Esophagus muscularis mucosa (tissue), 4 donors: ENCODE results near the gene SFXN3. TPM values are rescaled to one million over a fixed set of nuclear protein-coding genes. Genes with fewer than 3 reads are reported as not detected.

Source experiments
- DNase-seq: peaks from one replicate; pipeline ENCODE4 v3.0.0-alpha.2; 2017; ENCODE audit errors: extremely low spot score
- H3K27ac ChIP-seq, 4 donors: fragments of 200-600 bp; sonication (generic); replicated peaks in 1 of 4; 1 replicate in 3 of 4; 2 replicates in 1 of 4; pipeline ENCODE4 v1.5.1; 2016 to 2019; ENCODE audit warnings: mild to moderate bottlenecking in 1 of 4
- H3K27me3 ChIP-seq, 4 donors: fragments of 200-600 bp; sonication (generic); one replicate each; pipeline versions ENCODE4 v1.5.1 to v1.6.0; 2016 to 2019
- H3K36me3 ChIP-seq, 4 donors: fragments of 200-600 bp; sonication (generic); one replicate each; pipeline ENCODE4 v1.5.1; 2016 to 2019
- H3K4me1 ChIP-seq, 4 donors: fragments of 200-600 bp; sonication (generic); one replicate each; pipeline ENCODE4 v1.5.1; 2016 to 2019
- H3K4me3 ChIP-seq, 4 donors: fragments of 200-600 bp; sonication (generic); 1 replicate in 2 of 4; 2 replicates in 2 of 4; pipeline ENCODE4 v1.5.1; 2016 to 2019; ENCODE audit warnings: mild to moderate bottlenecking in 4 of 4, moderate library complexity in 1 of 4
- H3K9me3 ChIP-seq, 4 donors: fragments of 200-600 bp; sonication (generic); 1 replicate in 3 of 4; 2 replicates in 1 of 4; pipeline ENCODE4 v1.5.1; 2016 to 2019
- EP300 ChIP-seq: sonication (generic); formaldehyde crosslinking; IDR thresholded peaks from one replicate; pipeline ENCODE4 v1.6.1; 2017; ENCODE audit warnings: antibody characterized with exemption
- POLR2A ChIP-seq: fragments of 450-650 bp; IDR thresholded peaks from one replicate; pipeline ENCODE4 v1.6.1; 2017; ENCODE audit warnings: antibody characterized with exemption, moderate library complexity, mild to moderate bottlenecking, low read depth
- POLR2AphosphoS5 ChIP-seq, 2 donors: sonication (generic); formaldehyde crosslinking; IDR thresholded peaks; one replicate each; pipeline ENCODE4 v1.6.1; 2017; ENCODE audit warnings: antibody characterized with exemption in 2 of 2
- WGBS: methylation state at CpG from one replicate; pipeline ENCODE4 v1.1.5; 2018; 5-methylcytosine and 5-hydroxymethylcytosine counted together
- intact Hi-C: fragments of 100-400 bp; cut with DNase I; formaldehyde crosslinking; loops from one replicate; pipeline ENCODE4 v1.15.1; 2023
- total RNA-seq, 4 donors: library from RNA; depleted of rRNA; stranded (reverse); fragments of >200 nt; gene quantifications; one replicate each; pipeline versions ENCODE4 v1.1.0 to v1.2.1, GENCODE V29; 2016
- TF ChIP-seq, protein P1 (sequence below), 3 experiments: fragments of 200-600 bp in 2 of 3; fragments of 450-650 bp in 1 of 3; sonication (generic) in 2 of 3; IDR thresholded peaks; one replicate each; pipeline ENCODE4 v1.5.1; 2017 to 2019; ENCODE audit warnings: antibody characterized with exemption in 3 of 3, mild to moderate bottlenecking in 2 of 3, moderate library complexity in 1 of 3

SFXN3 gene
- total RNA-seq, 4 donors from 2014 or later, result 40.9 to 95.5 (median 76.1) TPM

DNA sequence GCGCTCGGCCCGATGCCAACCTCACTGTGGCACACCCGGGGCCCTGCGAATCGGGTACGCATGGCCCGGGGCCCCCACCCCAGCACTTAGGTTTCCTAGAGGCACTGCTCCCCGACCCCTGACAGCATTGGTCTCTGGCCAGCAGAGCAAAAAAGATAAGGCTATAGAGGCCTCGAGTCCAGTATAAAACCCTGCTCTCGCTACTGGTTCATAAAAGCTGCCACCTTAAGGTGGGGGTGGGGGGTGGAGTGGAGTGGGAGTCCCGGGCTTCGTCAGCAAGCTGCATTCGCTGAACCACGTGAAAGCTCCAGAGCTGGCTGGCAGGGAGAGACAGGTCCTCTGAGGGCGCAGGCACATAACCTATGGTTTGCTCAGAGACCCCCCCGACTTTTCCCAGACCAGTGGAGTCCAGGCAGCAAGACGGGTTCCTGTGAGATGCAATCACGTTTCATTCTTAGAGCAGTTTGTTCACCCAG is 32.1 kb downstream of the SFXN3 start:
- 31% methylated on average over 9 of the region's 19 CpGs for WGBS
- Histone ChIP-seq H3K27me3 (peaks cover 0 to 58% (median 35%) of the 10 kb centered on the region in 4 donors), H3K4me3 (peak overlapping the region; percentile 69 to 82 (median 80))

DNA sequence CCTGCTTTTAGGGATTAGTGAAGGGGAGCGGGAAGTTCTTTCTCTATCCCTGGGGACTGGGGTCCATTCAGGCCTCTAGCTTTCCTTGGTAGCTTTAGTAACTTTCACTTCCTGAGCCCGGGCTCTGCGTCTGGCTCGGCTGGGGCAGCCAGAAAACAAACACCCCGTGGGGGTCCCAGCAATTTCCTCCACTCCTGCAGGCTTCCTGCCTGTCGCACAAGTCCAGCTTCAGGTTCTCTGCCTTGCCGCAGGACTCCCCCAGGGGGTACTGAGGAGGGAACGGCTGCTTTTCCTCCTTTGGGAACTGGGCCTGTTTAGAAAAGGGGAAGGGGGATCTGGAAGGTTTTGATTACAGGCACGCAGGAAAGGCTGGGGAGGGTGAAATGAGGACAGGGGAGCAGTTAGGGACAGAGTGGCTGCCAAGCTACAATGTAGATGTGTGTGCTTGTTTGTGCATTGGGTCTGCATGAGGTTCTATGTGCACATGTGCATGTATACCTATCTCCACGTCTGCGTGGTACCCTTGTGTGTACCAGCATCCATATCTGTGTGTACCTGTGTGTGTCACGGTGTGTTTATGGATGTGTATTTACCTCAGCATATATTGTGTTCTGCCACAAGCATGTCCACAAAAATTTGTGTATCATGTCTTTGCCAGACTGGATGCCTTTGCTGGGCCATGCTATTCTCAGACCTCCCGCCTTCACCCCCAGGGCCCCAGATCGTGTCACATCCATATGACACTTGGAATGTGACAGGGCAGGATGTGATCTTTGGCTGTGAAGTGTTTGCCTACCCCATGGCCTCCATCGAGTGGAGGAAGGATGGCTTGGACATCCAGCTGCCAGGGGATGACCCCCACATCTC is 32.7 kb downstream of the SFXN3 start:
- peak overlapping the region in 1 of 4 donors; percentile 82 for H3K4me3 ChIP-seq
- no peaks in the 10 kb centered on the region for H3K9me3 ChIP-seq
- no peaks in the 10 kb centered on the region for H3K36me3 ChIP-seq
- H3K4me1 ChIP-seq, result peaks cover 50 to 73% (median 66%) of the 10 kb centered on the region in 4 donors
- 53% methylated on average over 14 of the region's 15 CpGs for WGBS
- H3K27me3 ChIP-seq, result peaks cover 0 to 58% (median 35%) of the 10 kb centered on the region in 4 donors
- no peak overlapping the region for H3K27ac ChIP-seq
- intact Hi-C loops, result no loop called here
- TF ChIP-seq POLR2AphosphoS5 (IDR thresholded peaks at IDR 0.05) (no peak), POLR2A (no peak), EP300 (no peak)
- TF ChIP-seq, protein P1, sequence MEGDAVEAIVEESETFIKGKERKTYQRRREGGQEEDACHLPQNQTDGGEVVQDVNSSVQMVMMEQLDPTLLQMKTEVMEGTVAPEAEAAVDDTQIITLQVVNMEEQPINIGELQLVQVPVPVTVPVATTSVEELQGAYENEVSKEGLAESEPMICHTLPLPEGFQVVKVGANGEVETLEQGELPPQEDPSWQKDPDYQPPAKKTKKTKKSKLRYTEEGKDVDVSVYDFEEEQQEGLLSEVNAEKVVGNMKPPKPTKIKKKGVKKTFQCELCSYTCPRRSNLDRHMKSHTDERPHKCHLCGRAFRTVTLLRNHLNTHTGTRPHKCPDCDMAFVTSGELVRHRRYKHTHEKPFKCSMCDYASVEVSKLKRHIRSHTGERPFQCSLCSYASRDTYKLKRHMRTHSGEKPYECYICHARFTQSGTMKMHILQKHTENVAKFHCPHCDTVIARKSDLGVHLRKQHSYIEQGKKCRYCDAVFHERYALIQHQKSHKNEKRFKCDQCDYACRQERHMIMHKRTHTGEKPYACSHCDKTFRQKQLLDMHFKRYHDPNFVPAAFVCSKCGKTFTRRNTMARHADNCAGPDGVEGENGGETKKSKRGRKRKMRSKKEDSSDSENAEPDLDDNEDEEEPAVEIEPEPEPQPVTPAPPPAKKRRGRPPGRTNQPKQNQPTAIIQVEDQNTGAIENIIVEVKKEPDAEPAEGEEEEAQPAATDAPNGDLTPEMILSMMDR (IDR thresholded peaks at IDR 0.05), result no peak
- no peak for DNase-seq

More for the DNA sequence above, 32.1 kb downstream of the SFXN3 start:
- intact Hi-C loops, result no loop called here
- no peak for DNase-seq
- Histone ChIP-seq H3K9me3 (no peaks in the 10 kb centered on the region), H3K4me1 (peaks cover 50 to 73% (median 66%) of the 10 kb centered on the region in 4 donors), H3K27ac (no peak overlapping the region), H3K36me3 (no peaks in the 10 kb centered on the region)
- TF ChIP-seq POLR2A (no peak), POLR2AphosphoS5 (IDR thresholded peaks at IDR 0.05) (no peak), EP300 (no peak)
- TF ChIP-seq, protein P1 (IDR thresholded peaks at IDR 0.05), result no peak

DNA sequence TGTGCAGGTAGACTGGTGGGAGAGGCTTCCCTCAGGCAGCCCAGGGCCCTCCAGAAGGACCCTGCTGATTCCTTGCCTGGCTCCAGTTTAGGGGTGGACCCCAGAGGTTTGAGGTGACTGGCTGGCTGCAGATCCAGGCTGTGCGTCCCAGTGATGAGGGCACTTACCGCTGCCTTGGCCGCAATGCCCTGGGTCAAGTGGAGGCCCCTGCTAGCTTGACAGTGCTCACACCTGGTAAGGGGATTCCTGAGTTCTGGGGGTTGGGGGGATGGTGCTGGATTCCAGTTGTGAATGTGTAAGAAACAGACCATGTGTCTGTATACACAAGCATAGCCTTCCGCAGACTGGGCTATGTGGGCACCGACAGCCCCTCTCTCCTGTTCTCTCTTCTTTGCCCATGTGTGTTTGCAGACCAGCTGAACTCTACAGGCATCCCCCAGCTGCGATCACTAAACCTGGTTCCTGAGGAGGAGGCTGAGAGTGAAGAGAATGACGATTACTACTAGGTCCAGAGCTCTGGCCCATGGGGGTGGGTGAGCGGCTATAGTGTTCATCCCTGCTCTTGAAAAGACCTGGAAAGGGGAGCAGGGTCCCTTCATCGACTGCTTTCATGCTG is 33.5 kb downstream of the SFXN3 start:
- Histone ChIP-seq H3K36me3 (no peaks in the 10 kb centered on the region), H3K4me1 (peaks cover 50 to 73% (median 66%) of the 10 kb centered on the region in 4 donors), H3K27me3 (peaks cover 0 to 58% (median 35%) of the 10 kb centered on the region in 4 donors), H3K4me3 (no peak overlapping the region), H3K27ac (no peak overlapping the region), H3K9me3 (no peaks in the 10 kb centered on the region)
- TF ChIP-seq, protein P1 (IDR thresholded peaks at IDR 0.05), result no peak
- TF ChIP-seq EP300 (no peak), POLR2AphosphoS5 (IDR thresholded peaks at IDR 0.05) (no peak), POLR2A (no peak)
- intact Hi-C loops, result no loop called here
- WGBS, result 76% methylated on average over 8 of the region's 9 CpGs
- no peak for DNase-seq

DNA sequence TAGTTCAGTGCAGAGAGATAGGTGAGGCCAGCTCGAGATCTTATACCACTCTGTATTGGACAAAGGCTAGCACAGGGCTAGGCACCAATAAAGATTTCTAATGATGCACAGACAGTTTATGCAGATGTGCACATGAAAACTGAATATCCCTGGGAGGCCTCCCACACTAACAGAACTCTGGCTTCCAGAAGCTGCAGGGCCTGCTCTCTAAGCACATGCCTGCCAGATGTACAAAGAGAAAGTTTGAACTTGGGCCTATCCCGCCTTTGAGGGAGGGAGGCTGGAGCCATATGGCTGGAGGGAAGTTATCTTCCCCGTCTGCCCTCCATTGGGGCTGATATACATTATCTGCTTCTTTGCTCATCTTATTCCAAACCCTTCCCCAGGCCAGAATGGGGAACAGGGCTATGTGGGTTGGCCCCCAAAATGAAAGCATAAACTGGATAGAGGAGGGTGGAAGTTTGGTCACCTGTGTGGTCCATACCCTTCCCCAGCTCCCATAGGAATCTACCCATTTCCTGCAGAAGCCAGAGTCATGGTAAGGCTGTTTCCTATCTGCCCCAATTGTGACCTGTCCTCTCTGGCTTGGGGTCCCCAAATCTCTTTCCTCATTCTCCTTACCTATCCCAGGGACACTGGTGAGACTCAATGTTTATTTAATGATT is 34.6 kb downstream of the SFXN3 start:
- H3K27ac ChIP-seq, result peak overlapping the region; percentile 48 to 72 (median 57)
- TF ChIP-seq EP300 (no peak), POLR2AphosphoS5 (IDR thresholded peaks at IDR 0.05) (no peak), POLR2A (no peak)
- TF ChIP-seq, protein P1 (IDR thresholded peaks at IDR 0.05), result no peak
- H3K36me3 ChIP-seq, result no peaks in the 10 kb centered on the region
- H3K4me1 ChIP-seq, result peaks cover 46 to 66% (median 57%) of the 10 kb centered on the region in 4 donors
- H3K9me3 ChIP-seq, result no peaks in the 10 kb centered on the region
- peak overlapping the region; percentile 53 to 66 (median 56) for H3K4me3 ChIP-seq
- H3K27me3 ChIP-seq, result peaks cover 0 to 58% (median 35%) of the 10 kb centered on the region in 4 donors
- DNase-seq, result no peak
- intact Hi-C loops, result no loop called here
- 83% methylated on average over 3 of the region's 3 CpGs for WGBS
